H9 (cell line): ENCODE measurements around the gene AHI1. TPM values are rescaled to one million over a fixed set of nuclear protein-coding genes. Genes with fewer than 3 reads are reported as not detected.

ENCODE experiments used
- DNase-seq: peaks from one replicate; pipeline ENCODE4 v3.0.0-alpha.2; 2017
- H2AFZ ChIP-seq: one replicate; pipeline ENCODE4 v1.6.1; 2013; ENCODE audit warnings: mild to moderate bottlenecking, low read length, control low read depth, moderate library complexity
- H2AK5ac ChIP-seq: 2 replicates; pipeline ENCODE4 v1.6.1; 2013; ENCODE audit warnings: low read length, control low read depth, mixed read lengths; ENCODE audit not compliant: insufficient read length
- H2BK120ac ChIP-seq: one replicate; pipeline ENCODE4 v1.6.1; 2013; ENCODE audit warnings: low read depth, mild to moderate bottlenecking, low read length, control low read depth, inconsistent platforms; ENCODE audit not compliant: poor library complexity, severe bottlenecking
- H2BK12ac ChIP-seq: 2 replicates; pipeline ENCODE4 v1.6.1; 2013; ENCODE audit warnings: low read length, control low read depth, mixed read lengths, low read depth; ENCODE audit not compliant: insufficient read length
- H2BK15ac ChIP-seq: 2 replicates; pipeline ENCODE4 v1.6.1; 2013; ENCODE audit warnings: low read depth, low read length, control low read depth
- H2BK20ac ChIP-seq: one replicate; pipeline ENCODE4 v1.6.1; 2013; ENCODE audit warnings: low read depth, mild to moderate bottlenecking, low read length, control low read depth, inconsistent platforms; ENCODE audit not compliant: poor library complexity, severe bottlenecking
- H2BK5ac ChIP-seq: 2 replicates; pipeline ENCODE4 v1.6.1; 2013; ENCODE audit warnings: low read length, control low read depth, mixed read lengths; ENCODE audit not compliant: insufficient read length
- H3K14ac ChIP-seq: 2 replicates; pipeline ENCODE4 v1.6.1; 2013; ENCODE audit warnings: low read length, control low read depth; ENCODE audit not compliant: insufficient read depth
- H3K18ac ChIP-seq: 2 replicates; pipeline ENCODE4 v1.6.1; 2013; ENCODE audit warnings: low read depth, mild to moderate bottlenecking, mixed read lengths, low read length, control low read depth; ENCODE audit not compliant: insufficient read length
- H3K23ac ChIP-seq: 2 replicates; pipeline ENCODE4 v1.6.1; 2013; ENCODE audit warnings: low read length, control low read depth, mixed read lengths, low read depth; ENCODE audit not compliant: insufficient read length
- H3K23me2 ChIP-seq: 2 replicates; pipeline ENCODE4 v1.6.1; 2013; ENCODE audit warnings: low read depth, mild to moderate bottlenecking, mixed read lengths, low read length, control low read depth; ENCODE audit not compliant: insufficient read length, poor library complexity, severe bottlenecking
- H3K27ac ChIP-seq: 2 replicates; pipeline ENCODE4 v1.5.1; 2013; ENCODE audit warnings: low read length, control low read depth, mixed read lengths, low read depth; ENCODE audit not compliant: insufficient read length
- H3K27me3 ChIP-seq: 2 replicates; pipeline ENCODE4 v1.6.1; 2013; ENCODE audit warnings: low read length, control low read depth, inconsistent platforms; ENCODE audit not compliant: insufficient read depth
- H3K4ac ChIP-seq: 2 replicates; pipeline ENCODE4 v1.6.1; 2013; ENCODE audit warnings: low read depth, mild to moderate bottlenecking, control low read depth, inconsistent platforms, low read length, moderate library complexity
- H3K4me1 ChIP-seq: 2 replicates; pipeline ENCODE4 v1.6.1; 2013; ENCODE audit warnings: low read length, control low read depth, inconsistent platforms; ENCODE audit not compliant: insufficient read depth
- H3K4me2 ChIP-seq: 2 replicates; pipeline ENCODE4 v1.6.1; 2013; ENCODE audit warnings: low read length, control low read depth, mixed read lengths; ENCODE audit not compliant: insufficient read length, insufficient read depth
- H3K56ac ChIP-seq: 2 replicates; pipeline ENCODE4 v1.6.1; 2013; ENCODE audit warnings: low read depth, mild to moderate bottlenecking, mixed read lengths, low read length, control low read depth; ENCODE audit not compliant: insufficient read length
- H3K79me1 ChIP-seq: 2 replicates; pipeline ENCODE4 v1.6.1; 2013; ENCODE audit warnings: low read depth, mild to moderate bottlenecking, moderate library complexity, low read length, control low read depth, inconsistent platforms; ENCODE audit not compliant: insufficient read depth, poor library complexity, severe bottlenecking
- H3K79me2 ChIP-seq: 2 replicates; pipeline ENCODE4 v1.6.1; 2013; ENCODE audit warnings: low read length, control low read depth, inconsistent platforms; ENCODE audit not compliant: insufficient read depth
- H3K9ac ChIP-seq: 2 replicates; pipeline ENCODE4 v1.6.1; 2013; ENCODE audit warnings: low read length, control low read depth, mixed read lengths; ENCODE audit not compliant: insufficient read length; ENCODE audit errors: extremely low read depth
- H3K9me3 ChIP-seq: one replicate; pipeline ENCODE4 v1.6.1; 2013; ENCODE audit warnings: low read depth, low read length, inconsistent platforms; ENCODE audit not compliant: control insufficient read depth
- H3T11ph ChIP-seq: one replicate; pipeline ENCODE4 v1.6.1; 2013; ENCODE audit warnings: mild to moderate bottlenecking, low read length, control low read depth, inconsistent platforms
- H4K20me1 ChIP-seq: one replicate; pipeline ENCODE4 v1.6.1; 2013; ENCODE audit not compliant: control insufficient read depth, insufficient read length, insufficient read depth
- H4K5ac ChIP-seq: 2 replicates; pipeline ENCODE4 v1.6.1; 2013; ENCODE audit warnings: low read depth, mild to moderate bottlenecking, mixed read lengths, low read length, control low read depth; ENCODE audit not compliant: insufficient read length
- H4K8ac ChIP-seq: replicated peaks from 2 replicates; pipeline ENCODE4 v1.6.1; 2013; ENCODE audit warnings: low read length, control low read depth, mixed read lengths, low read depth; ENCODE audit not compliant: insufficient read length
- H4K91ac ChIP-seq: 2 replicates; pipeline ENCODE4 v1.6.1; 2013; ENCODE audit warnings: low read depth, mild to moderate bottlenecking, moderate library complexity, mixed read lengths, low read length, control low read depth; ENCODE audit not compliant: insufficient read length
- H3K27ac Mint-ChIP-seq, 3 experiments: 2 replicates in 2 of 3; 3 replicates in 1 of 3; pipeline ENCODE4 v1.8.0; 2020 to 2021; ENCODE audit warnings: mixed read lengths in 3 of 3, mild to moderate bottlenecking in 1 of 3, moderate library complexity in 1 of 3
- H3K27me3 Mint-ChIP-seq: 2 replicates; pipeline ENCODE4 v1.8.0; 2021; ENCODE audit warnings: low read depth, mild to moderate bottlenecking, moderate library complexity, mixed read lengths
- H3K36me3 Mint-ChIP-seq, 3 experiments: 2 replicates in 2 of 3; 3 replicates in 1 of 3; pipeline ENCODE4 v1.8.0; 2020 to 2021; ENCODE audit warnings: low read depth in 3 of 3, mixed read lengths in 3 of 3; ENCODE audit not compliant: insufficient read depth in 1 of 3
- H3K4me1 Mint-ChIP-seq, 2 experiments: 2 replicates each; pipeline ENCODE4 v1.8.0; 2020; ENCODE audit warnings: mixed read lengths in 2 of 2
- H3K4me3 Mint-ChIP-seq, 2 experiments: 2 replicates in 1 of 2; 3 replicates in 1 of 2; pipeline ENCODE4 v1.8.0; 2020 to 2021; ENCODE audit warnings: mild to moderate bottlenecking in 2 of 2, mixed read lengths in 2 of 2, moderate library complexity in 1 of 2
- H3K9me3 Mint-ChIP-seq, 2 experiments: 2 replicates in 1 of 2; 3 replicates in 1 of 2; pipeline ENCODE4 v1.8.0; 2020; ENCODE audit warnings: mild to moderate bottlenecking in 2 of 2, mixed read lengths in 2 of 2, moderate library complexity in 1 of 2
- total RNA-seq: library from RNA; stranded (reverse); gene quantifications from 2 replicates; pipeline ENCODE4 v1.2.1, GENCODE V29; 2021
- TF ChIP-seq, protein P1 (sequence below): fragments of 200-600 bp; sonication (generic); conservative IDR thresholded peaks from 3 replicates; pipeline ENCODE4 v1.8.0; 2021; ENCODE audit warnings: antibody characterized with exemption, mild to moderate bottlenecking

AHI1 gene
- total RNA-seq, 1 experiment from 2014 or later: 9.9 TPM

DNA sequence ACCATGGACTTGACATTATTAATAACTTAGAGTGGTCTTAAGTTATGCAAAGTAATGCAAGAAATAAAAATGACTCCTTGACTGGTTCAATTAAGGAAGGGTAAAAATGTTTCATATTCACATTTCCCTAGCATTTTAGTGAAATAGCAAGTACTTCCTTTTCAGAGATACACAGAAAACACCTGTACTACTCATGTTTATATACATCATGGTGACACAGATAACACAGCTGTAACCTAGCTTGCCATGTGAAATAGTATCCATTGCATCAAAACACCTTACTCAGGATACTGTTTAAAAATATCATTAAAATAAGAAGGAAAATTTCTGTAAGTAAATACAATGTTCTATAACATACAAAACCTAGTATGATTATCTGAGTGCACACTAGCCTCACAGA, 102.4 kb downstream of the AHI1 start:
- Histone ChIP-seq H4K5ac (no peak overlapping the region), H3K9ac (no peak overlapping the region), H3K56ac (no peak overlapping the region), H3K27ac (no peak overlapping the region), H3K23ac (no peak overlapping the region), H4K8ac (no peak overlapping the region), H2BK120ac (no peak overlapping the region), H3K4me1 (no peaks in the 10 kb centered on the region), H2BK5ac (no peak overlapping the region), H3K79me1 (no peaks in the 10 kb centered on the region), H3K4me2 (no peak overlapping the region), H2BK12ac (no peak overlapping the region), H2AFZ (no peak overlapping the region), H3K18ac (no peak overlapping the region), H3T11ph (no peak overlapping the region), H3K9me3 (no peaks in the 10 kb centered on the region), H3K14ac (no peak overlapping the region), H2BK20ac (no peak overlapping the region), H4K20me1 (no peaks in the 10 kb centered on the region), H2AK5ac (no peak overlapping the region), H4K91ac (no peak overlapping the region), H3K4ac (no peak overlapping the region), H3K27me3 (no peaks in the 10 kb centered on the region), H3K23me2 (no peaks in the 10 kb centered on the region), H2BK15ac (no peak overlapping the region), H3K79me2 (no peaks in the 10 kb centered on the region)
- no peak for DNase-seq
- Mint-ChIP-seq H3K27me3 (no peaks in the 10 kb centered on the region), H3K9me3 (no peaks in the 10 kb centered on the region), H3K4me3 (no peak overlapping the region), H3K4me1 (peaks cover under 1 to 10% of the 10 kb centered on the region in 2 experiments; a peak in 3 of 4 replicates), H3K36me3 (no peaks in the 10 kb centered on the region), H3K27ac (no peak overlapping the region)
- TF ChIP-seq, protein P1, sequence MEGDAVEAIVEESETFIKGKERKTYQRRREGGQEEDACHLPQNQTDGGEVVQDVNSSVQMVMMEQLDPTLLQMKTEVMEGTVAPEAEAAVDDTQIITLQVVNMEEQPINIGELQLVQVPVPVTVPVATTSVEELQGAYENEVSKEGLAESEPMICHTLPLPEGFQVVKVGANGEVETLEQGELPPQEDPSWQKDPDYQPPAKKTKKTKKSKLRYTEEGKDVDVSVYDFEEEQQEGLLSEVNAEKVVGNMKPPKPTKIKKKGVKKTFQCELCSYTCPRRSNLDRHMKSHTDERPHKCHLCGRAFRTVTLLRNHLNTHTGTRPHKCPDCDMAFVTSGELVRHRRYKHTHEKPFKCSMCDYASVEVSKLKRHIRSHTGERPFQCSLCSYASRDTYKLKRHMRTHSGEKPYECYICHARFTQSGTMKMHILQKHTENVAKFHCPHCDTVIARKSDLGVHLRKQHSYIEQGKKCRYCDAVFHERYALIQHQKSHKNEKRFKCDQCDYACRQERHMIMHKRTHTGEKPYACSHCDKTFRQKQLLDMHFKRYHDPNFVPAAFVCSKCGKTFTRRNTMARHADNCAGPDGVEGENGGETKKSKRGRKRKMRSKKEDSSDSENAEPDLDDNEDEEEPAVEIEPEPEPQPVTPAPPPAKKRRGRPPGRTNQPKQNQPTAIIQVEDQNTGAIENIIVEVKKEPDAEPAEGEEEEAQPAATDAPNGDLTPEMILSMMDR: no peak
